ENCODE measurements around the gene SAFB. TPM values are rescaled to one million over a fixed set of nuclear protein-coding genes. Genes with fewer than 3 reads are reported as not detected.

The SAFB gene
- total and polyA plus RNA-seq, 2 of the 4 experiments (the other 2 are of a cell fraction): 18.5 to 41.2 TPM

DNA sequence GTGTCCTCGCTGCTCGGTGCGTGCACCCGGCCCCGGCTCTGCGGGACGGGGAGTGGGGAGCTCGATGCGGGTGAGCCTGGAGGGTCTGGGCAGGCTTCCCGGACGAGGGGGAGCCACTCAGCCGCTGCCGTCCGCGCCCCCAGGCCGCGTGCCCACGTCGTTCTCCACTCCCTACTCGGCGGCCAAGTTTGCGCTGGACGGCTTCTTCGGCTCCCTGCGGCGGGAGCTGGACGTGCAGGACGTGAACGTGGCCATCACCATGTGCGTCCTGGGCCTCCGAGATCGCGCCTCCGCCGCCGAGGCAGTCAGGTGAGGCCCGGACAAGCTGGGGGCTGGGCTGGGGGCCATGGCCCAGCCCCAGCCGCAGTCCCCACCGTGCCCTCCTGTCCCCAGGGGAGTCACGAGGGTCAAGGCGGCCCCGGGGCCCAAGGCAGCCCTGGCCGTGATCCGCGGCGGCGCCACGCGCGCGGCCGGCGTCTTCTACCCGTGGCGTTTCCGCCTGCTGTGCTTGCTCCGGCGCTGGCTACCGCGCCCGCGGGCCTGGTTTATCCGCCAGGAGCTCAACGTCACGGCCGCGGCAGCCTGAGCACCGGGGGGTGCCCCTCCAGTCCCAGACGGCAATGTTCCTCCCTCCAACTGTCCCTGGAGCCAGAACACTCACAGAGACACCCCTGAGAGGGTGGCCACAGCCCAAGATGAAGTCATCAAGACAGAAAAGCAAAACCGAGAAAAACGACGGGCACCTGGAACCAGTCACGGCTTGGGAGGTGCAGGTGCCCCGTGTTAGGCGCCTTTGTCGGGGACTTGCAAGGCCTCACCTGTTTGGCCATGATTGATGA, 64.7 kb downstream of the SAFB start:
- Histone ChIP-seq H3K4me3 (ENCODE audit: insufficient read depth, low read depth, low read length) (peak overlapping the region; percentile 32), H3K9me1 (ENCODE audit: insufficient read depth, low read length) (peaks cover 3% of the 10 kb centered on the region; the same call in 1 of the 2 replicates), H2BK20ac (ENCODE audit: low read depth, low read length) (no peak overlapping the region), H3K4me2 (ENCODE audit: low read depth, low read length) (peak overlapping the region; percentile 17), H3K27me3 (ENCODE audit: control insufficient read depth, insufficient read depth, low read length) (no peaks in the 10 kb centered on the region), H3K56ac (ENCODE audit: extremely low read depth, insufficient read depth, low read length) (no peak overlapping the region), H3K14ac (replicated peaks; ENCODE audit: low read depth, low read length) (no peak overlapping the region), H4K5ac (ENCODE audit: low read depth, low read length) (no peak overlapping the region), H3K4me1 (ENCODE audit: control insufficient read depth, insufficient read depth, low read length) (peaks cover 2% of the 10 kb centered on the region; the same call in 1 of the 2 replicates), H3K27ac (ENCODE audit: insufficient read depth, low read length) (no peak overlapping the region), H3K36me3 (ENCODE audit: control insufficient read depth, insufficient read depth, low read length) (peaks cover 14% of the 10 kb centered on the region), H2AFZ (replicated peaks; ENCODE audit: low read length, poor library complexity) (peak overlapping the region; percentile 92), H3K4ac (ENCODE audit: low read depth, low read length) (no peak overlapping the region), H2AK5ac (ENCODE audit: low read depth, low read length) (0 out of 2 replicates have a peak overlapping the region, but pooled peaks have one; percentile 3), H3K18ac (ENCODE audit: low read depth, low read length) (no peak overlapping the region), H3K9ac (ENCODE audit: low read depth, low read length) (peak overlapping the region; percentile 2), H3K9me3 (ENCODE audit: control insufficient read depth, insufficient read depth, low read length) (no peaks in the 10 kb centered on the region), H4K91ac (ENCODE audit: insufficient read depth, low read depth, low read length) (no peak overlapping the region), H3K23ac (ENCODE audit: low read depth, low read length) (no peak overlapping the region), H4K8ac (ENCODE audit: low read depth in 2 of 2, low read length in 2 of 2) (peak overlapping the region in 1 of 2 experiments; percentile 77; a peak in 2 of 4 replicates), H2AK9ac (replicated peaks; ENCODE audit: low read depth, low read length, poor library complexity) (peak overlapping the region; percentile 47), H2BK120ac (ENCODE audit: low read depth, low read length) (no peak overlapping the region), H2BK5ac (ENCODE audit: low read depth, low read length, poor library complexity, severe bottlenecking) (no peak overlapping the region), H2BK15ac (ENCODE audit: low read depth, low read length) (no peak overlapping the region), H3K79me1 (ENCODE audit: low read depth in 1 of 2, low read length in 2 of 2) (peaks cover 0 to 19% of the 10 kb centered on the region in 2 experiments; a peak in 1 of 4 replicates), H4K20me1 (ENCODE audit: insufficient read depth, low read length) (peaks cover 25% of the 10 kb centered on the region)
- intact Hi-C loops (cut with micrococcal nuclease) (no loop called here), in situ Hi-C loops (cut with MboI; ENCODE audit: low sequenced_read_pairs) (no loop called here), dilution Hi-C loops (cut with HindIII; ENCODE audit: low sequenced_read_pairs, unreplicated experiment) (no loop called here)
- BruUV-seq (replicated peaks): no TSS peak
- TF ChIP-seq, protein P1, sequence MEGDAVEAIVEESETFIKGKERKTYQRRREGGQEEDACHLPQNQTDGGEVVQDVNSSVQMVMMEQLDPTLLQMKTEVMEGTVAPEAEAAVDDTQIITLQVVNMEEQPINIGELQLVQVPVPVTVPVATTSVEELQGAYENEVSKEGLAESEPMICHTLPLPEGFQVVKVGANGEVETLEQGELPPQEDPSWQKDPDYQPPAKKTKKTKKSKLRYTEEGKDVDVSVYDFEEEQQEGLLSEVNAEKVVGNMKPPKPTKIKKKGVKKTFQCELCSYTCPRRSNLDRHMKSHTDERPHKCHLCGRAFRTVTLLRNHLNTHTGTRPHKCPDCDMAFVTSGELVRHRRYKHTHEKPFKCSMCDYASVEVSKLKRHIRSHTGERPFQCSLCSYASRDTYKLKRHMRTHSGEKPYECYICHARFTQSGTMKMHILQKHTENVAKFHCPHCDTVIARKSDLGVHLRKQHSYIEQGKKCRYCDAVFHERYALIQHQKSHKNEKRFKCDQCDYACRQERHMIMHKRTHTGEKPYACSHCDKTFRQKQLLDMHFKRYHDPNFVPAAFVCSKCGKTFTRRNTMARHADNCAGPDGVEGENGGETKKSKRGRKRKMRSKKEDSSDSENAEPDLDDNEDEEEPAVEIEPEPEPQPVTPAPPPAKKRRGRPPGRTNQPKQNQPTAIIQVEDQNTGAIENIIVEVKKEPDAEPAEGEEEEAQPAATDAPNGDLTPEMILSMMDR (conservative IDR thresholded peaks at IDR 0.05; ENCODE audit: low read depth, low read length): no peak
- no peak for TF ChIP-seq CHD1 (IDR thresholded peaks at IDR 0.05; ENCODE audit: low read depth, low read length)
- no peak for TF ChIP-seq MAFK (IDR thresholded peaks at IDR 0.05; ENCODE audit: low read depth, low read length)
- TF ChIP-seq NFE2L2 (IDR thresholded peaks at IDR 0.05; ENCODE audit: low read depth, low read length): no peak
- no peak for TF ChIP-seq FOS (IDR thresholded peaks at IDR 0.05; ENCODE audit: low read depth, low read length)
- no peak for ATAC-seq (ENCODE audit: low read depth)
- ChIA-PET POLR2A (ENCODE audit: unreplicated experiment) (no interaction called here), CTCF (interaction anchor here (1.5 kb wide), 1 partner anchor 103 kb away, joined by 3 read pairs; the partner anchor contains the start of gene DUS3L)
- WGBS, 2 experiments (ENCODE audit: extremely low coverage in 2 of 2, insufficient read length in 1 of 2): 54% methylated on average over 53 of the region's 76 CpGs; no CpG with 5 or more reads in 1 of the 2 experiments
- DNase-seq: no peak
